Bone marrow (tissue), 2 donors: Measurements from ENCODE around the gene MAN2A2.
"Not testable (repeated sequence)": the region's sequence is repeated elsewhere in the genome, so short reads cannot be mapped to it uniquely, and the experiment has no call there.

ENCODE experiments used
- DNase-seq, 2 donors: peaks; one replicate each; lab custom pipeline; 2025; lab: John Stamatoyannopoulos, UW

MAN2A2 gene

DNA sequence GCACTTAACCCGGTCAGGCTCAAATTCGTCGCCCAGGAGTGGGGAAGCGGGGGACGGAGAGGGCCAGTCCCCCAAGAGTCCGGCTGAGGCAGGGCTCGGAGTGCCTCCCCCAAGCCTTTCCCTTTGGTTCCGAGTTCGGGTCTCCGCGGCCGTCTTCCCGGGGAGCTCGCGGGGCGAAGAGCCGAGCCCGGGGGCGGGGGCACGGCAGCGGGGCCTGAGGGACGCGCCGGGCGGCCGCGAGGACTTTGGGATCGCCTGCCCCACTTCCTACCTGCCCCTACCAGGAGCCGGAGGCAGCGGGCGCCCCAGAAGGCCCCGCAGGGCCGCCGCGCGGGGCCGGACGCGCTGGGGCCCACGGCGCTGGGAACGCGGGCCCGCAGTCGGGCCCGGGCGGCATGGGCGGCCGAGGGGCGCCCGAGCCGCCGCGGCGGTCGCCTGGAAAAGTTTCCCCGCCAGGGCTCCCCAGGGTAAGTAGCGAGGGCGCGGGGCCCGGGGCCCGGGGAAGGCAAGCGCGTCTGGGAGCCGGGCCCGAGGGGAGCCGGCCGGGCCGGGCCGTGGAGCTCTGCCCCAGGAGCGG lies 31.9 kb upstream of the MAN2A2 start:
- DNase-seq = peak in 1 of 2 donors; percentile 26

DNA sequence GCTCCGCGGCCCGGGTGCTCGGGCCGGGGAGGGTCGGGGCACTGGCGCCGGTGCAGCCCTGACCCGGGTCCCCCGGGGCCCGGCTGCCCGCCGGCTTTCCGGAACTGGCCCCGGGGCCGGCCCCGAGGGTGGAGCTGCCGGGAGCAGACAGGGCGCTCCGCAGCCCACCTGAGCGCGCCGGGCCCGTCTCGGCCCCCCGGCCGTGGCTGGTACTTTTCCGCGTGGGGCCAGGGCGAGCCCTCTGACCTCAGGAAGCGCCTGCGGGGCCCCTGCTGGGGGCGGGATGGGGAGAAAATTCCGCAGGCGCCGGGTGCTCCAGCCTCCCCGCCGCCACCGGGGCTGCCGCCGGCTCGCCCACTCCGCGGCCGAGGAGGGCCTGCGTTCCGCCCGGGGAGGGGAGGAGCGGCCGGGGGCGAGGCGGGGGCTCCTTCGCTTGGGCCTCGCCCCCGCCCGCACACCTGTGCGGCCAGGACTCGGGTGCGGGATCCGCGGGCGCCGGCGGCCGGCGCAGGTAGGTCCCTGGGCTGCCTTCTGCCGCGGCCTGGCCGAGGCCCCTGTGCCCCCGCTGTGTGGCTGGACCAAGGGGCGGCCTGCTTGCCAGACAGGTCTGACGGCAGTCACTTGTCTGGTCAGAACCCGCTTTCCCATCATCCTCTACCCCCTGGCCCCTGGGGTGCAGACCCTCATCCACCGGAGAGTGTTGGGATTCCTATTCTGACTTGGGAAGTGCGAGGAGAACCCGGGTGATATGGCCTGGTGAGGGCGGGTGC lies 31.2 kb upstream of the MAN2A2 start:
- DNase-seq = no peak

GRCh38 chr15:90872486-90873184 lies 30.5 kb upstream of the MAN2A2 start:
- peak in 1 of 2 donors; percentile 17 for DNase-seq

DNA sequence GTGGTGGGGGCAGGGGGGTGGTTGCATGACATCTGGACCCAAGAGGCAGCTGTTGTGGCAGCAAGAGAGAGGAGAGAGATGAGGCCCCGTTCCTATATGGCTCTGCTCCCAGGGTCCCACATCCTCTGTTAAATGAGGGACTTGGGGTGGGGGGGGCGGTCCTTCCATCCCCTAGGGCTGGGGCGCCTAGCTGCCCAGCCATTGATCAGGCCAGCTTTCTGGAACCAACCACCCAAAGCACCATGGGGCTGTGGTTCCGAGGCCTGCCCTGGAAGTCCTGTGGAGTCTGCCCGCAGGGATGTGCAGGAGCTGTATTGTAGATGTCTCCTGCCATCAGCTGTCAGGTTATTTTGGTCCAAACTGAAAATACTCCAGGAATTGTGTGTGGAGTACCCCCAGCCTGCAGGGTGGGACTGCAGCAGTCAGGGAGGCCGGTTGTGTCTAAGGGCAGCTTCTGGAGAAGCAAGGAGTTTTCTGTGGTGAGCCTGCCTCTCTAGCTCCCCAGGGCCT lies 29.6 kb upstream of the MAN2A2 start:
- no peak for DNase-seq

- no peak for DNase-seq
These were observed 29.0 kb upstream of the MAN2A2 start for GRCh38 chr15:90873998-90874605.

GRCh38 chr15:90874986-90875385 lies 28.1 kb upstream of the MAN2A2 start:
- not testable (repeated sequence) for DNase-seq

- no peak for DNase-seq
These were observed 27.5 kb upstream of the MAN2A2 start for GRCh38 chr15:90875549-90875981.

- no peak for DNase-seq
These were observed 27.1 kb upstream of the MAN2A2 start for GRCh38 chr15:90876046-90876445.

DNA sequence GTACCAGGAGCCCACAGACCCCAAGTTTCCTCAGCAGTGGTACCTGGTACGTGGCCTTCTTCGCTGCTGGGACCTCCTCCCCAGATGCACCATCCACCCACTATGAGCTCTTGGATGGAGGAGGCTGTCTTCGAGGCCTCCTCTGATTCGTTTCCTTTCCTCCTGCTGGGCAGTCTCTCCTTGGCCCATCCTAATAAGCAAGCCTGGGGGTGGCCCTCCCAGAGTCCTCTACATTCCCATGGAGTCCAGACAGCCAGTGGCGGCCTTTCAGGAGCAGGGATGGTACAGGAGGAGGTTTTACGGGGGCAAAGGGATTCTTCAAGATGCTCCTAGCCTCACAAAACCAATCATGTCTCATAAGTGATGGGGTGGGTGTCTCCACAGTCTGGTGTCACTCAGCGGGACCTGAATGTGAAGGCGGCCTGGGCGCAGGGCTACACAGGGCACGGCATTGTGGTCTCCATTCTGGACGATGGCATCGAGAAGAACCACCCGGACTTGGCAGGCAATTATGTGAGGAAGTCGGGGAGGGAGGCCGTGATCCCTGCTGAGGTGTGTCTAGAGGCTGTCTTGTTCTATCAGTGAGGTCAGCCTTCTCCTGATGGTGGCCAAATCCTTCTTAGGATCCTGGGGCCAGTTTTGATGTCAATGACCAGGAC lies 26.5 kb upstream of the MAN2A2 start:
- no peak for DNase-seq

- DNase-seq = no peak
These were observed 25.8 kb upstream of the MAN2A2 start for GRCh38 chr15:90877315-90877714.

DNA sequence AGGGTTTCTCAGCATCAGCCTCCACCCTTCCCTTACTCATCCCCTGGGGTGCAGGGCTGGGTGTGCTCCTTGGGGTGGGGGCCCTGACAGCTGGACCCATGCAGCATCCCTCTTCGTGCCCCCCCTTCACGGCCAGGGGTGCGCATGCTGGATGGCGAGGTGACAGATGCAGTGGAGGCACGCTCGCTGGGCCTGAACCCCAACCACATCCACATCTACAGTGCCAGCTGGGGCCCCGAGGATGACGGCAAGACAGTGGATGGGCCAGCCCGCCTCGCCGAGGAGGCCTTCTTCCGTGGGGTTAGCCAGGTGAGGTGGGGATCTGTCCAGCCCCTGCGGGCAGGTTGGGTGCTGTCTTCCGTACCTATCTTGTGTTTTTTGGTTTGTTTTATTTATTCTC lies 25.1 kb upstream of the MAN2A2 start:
- no peak for DNase-seq

GRCh38 chr15:90878660-90879059 lies 24.4 kb upstream of the MAN2A2 start:
- DNase-seq = no peak

DNA sequence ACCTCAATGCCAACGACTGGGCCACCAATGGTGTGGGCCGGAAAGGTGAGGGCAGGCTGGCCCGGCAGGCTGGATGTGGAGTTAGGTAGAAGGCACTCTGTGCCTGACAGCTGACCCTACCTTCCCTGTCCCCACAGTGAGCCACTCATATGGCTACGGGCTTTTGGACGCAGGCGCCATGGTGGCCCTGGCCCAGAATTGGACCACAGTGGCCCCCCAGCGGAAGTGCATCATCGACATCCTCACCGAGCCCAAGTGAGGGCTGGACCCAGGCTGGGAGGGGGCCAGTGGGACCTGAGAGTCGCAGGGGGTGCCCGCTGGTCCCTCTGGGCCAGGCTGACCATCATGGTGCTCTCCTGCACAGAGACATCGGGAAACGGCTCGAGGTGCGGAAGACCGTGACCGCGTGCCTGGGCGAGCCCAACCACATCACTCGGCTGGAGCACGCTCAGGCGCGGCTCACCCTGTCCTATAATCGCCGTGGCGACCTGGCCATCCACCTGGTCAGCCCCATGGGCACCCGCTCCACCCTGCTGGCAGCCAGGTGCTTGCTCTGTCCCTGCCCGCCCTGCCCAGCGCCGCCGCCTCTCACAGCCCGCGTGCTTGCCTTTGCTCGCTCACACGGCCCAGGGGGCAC lies 23.3 kb upstream of the MAN2A2 start:
- DNase-seq = no peak

DNA sequence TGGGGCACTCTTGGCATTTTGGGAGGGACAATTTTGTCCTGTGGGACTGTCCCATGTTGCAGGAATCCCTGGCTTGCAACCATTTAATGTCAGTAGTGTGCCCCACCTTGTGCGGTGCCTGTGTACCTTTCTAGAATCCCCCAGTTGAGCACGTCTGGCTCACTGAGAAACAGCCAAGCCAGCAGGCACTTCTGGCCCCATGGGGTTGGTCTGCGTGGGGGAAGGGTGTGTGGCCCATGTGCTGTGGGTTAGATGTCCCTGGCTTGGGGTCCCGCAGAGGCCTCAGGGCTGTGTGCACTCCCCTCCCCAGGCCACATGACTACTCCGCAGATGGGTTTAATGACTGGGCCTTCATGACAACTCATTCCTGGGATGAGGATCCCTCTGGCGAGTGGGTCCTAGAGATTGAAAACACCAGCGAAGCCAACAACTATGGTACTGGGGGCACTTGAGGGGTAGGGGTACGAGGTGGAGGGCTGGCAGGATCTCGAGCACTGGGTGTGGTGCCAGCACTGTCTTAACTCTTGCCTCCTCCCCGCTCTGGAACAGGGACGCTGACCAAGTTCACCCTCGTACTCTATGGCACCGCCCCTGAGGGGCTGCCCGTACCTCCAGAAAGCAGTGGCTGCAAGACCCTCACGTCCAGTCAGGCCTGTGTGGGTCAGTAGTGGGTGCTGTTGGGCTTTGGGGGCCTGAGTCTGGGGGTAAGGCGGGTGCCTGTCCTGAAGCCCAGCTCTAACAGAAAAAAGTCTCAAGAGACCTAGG lies 22.5 kb upstream of the MAN2A2 start:
- no peak for DNase-seq

- no peak for DNase-seq
These were observed 21.7 kb upstream of the MAN2A2 start for GRCh38 chr15:90881181-90881977.

GRCh38 chr15:90881978-90882721 lies 21.0 kb upstream of the MAN2A2 start:
- DNase-seq = no peak

- DNase-seq = no peak
These were observed 20.1 kb upstream of the MAN2A2 start for GRCh38 chr15:90882781-90883525.

DNA sequence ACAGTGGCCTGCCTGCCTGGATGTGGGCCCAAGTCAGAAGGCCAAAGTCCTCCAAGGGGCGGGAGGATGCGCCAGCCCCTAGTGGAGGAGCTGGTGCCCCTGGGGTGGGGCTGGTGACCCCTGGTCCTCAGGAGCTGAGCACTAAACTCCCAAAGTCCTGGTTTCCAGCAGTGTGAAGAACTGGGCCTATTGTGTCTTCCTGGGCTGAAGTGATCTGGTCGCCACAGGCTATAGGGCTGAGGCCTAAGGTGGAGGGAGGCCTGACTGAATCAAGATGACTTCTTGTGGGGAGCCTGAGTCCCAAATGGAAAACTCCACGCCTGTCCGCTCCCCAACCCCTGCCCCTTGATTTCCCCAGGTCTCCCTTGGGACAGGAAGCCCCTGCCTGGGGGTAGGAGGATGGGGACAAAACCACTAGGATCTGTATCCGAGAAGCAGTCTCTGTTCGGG lies 19.6 kb upstream of the MAN2A2 start:
- DNase-seq = no peak
